B cell (primary cell): ENCODE measurements around the gene CPNE4. TPM values are rescaled to one million over a fixed set of nuclear protein-coding genes. Genes with fewer than 3 reads are reported as not detected.

Experiments
- ATAC-seq: fragments of 200-7000 bp; cut with Tn5 transposase; one replicate; pipeline ENCODE4 v1.10.0; 2021; ENCODE audit warnings: low read depth, mild to moderate bottlenecking, moderate number of reproducible peaks, moderate library complexity
- CTCF ChIA-PET: fragments of 350-600 bp; sonication (Branson Sonifier 250); formaldehyde crosslinking; loops from one replicate; lab custom pipeline; 2021; ENCODE audit warnings: antibody characterized with exemption, inconsistent platforms; lab: Charles Lee
- POLR2A ChIA-PET: fragments of 350-600 bp; sonication (Branson Sonifier 250); formaldehyde crosslinking; loops from one replicate; lab custom pipeline; 2021; ENCODE audit warnings: antibody characterized with exemption; lab: Charles Lee
- DNase-seq: peaks from one replicate; pipeline ENCODE4 v3.0.0; 2013
- H2AFZ ChIP-seq: 2 replicates; pipeline ENCODE4 v1.6.1; 2012; ENCODE audit warnings: mild to moderate bottlenecking, low read depth, low read length; ENCODE audit not compliant: insufficient read depth, poor library complexity, severe bottlenecking
- H3K27ac ChIP-seq, 2 donors: 1 replicate in 1 of 2; 2 replicates in 1 of 2; pipeline ENCODE4 v1.5.1; 2012 to 2013; ENCODE audit warnings: low read length in 2 of 2, mild to moderate bottlenecking in 2 of 2, moderate library complexity in 1 of 2
- H3K27me3 ChIP-seq, 4 experiments: fragments of 200-600 bp in 1 of 4; sonication (generic) in 1 of 4; replicated peaks in 1 of 4; 1 replicate in 2 of 4; 2 replicates in 2 of 4; pipeline versions ENCODE4 v1.6.1 to v1.7.0; 2013 to 2016; ENCODE audit warnings: low read length in 3 of 4, mild to moderate bottlenecking in 2 of 4, mixed read lengths in 1 of 4, moderate library complexity in 1 of 4; ENCODE audit not compliant: insufficient read depth in 4 of 4, control insufficient read depth in 3 of 4; ENCODE audit errors: control extremely low read depth in 1 of 4
- H3K36me3 ChIP-seq, 2 experiments: replicated peaks in 1 of 2; 1 replicate in 1 of 2; 2 replicates in 1 of 2; pipeline versions ENCODE4 v1.6.1 to v1.7.1; 2013; ENCODE audit warnings: low read length in 1 of 2; ENCODE audit not compliant: insufficient read depth in 2 of 2, control insufficient read depth in 1 of 2; ENCODE audit errors: control extremely low read depth in 1 of 2, extremely low read depth in 1 of 2
- H3K4me1 ChIP-seq, 2 donors: fragments of 200-600 bp in 1 of 2; sonication (generic) in 1 of 2; 1 replicate in 1 of 2; 2 replicates in 1 of 2; pipeline versions ENCODE4 v1.5.1 to v1.6.1; 2013 to 2017; ENCODE audit warnings: low read length in 2 of 2; ENCODE audit not compliant: control insufficient read depth in 2 of 2, insufficient read depth in 2 of 2
- H3K4me2 ChIP-seq: replicated peaks from 2 replicates; pipeline ENCODE3; 2012; ENCODE audit warnings: mild to moderate bottlenecking, low read depth, low read length; ENCODE audit not compliant: poor library complexity, severe bottlenecking
- H3K4me3 ChIP-seq, 5 experiments: fragments of 200-600 bp in 1 of 5; sonication (generic) in 1 of 5; 1 replicate in 3 of 5; 2 replicates in 2 of 5; pipeline versions ENCODE4 v1.5.1 to v1.7.0; 2011 to 2016; ENCODE audit warnings: low read length in 4 of 5, mild to moderate bottlenecking in 4 of 5, low read depth in 2 of 5, control low read depth in 1 of 5, moderate library complexity in 1 of 5; ENCODE audit not compliant: insufficient read depth in 1 of 5; ENCODE audit errors: control extremely low read depth in 1 of 5, extremely low read depth in 1 of 5
- H3K79me2 ChIP-seq: fragments of 200-600 bp; sonication (generic); one replicate; pipeline ENCODE4 v1.6.0; 2016; ENCODE audit warnings: low read length; ENCODE audit not compliant: control insufficient read depth, insufficient read depth
- H3K9ac ChIP-seq: fragments of 200-600 bp; sonication (generic); 2 replicates; pipeline ENCODE4 v1.6.1; 2017; ENCODE audit warnings: mild to moderate bottlenecking, low read length, moderate library complexity
- H3K9me3 ChIP-seq, 3 donors: one replicate each; pipeline versions ENCODE4 v1.6.1 to v1.7.1; 2013; ENCODE audit warnings: low read length in 2 of 3; ENCODE audit not compliant: control insufficient read depth in 2 of 3, insufficient read depth in 1 of 3; ENCODE audit errors: control extremely low read depth in 1 of 3
- H4K20me1 ChIP-seq: 2 replicates; pipeline ENCODE4 v1.6.0; 2012; ENCODE audit warnings: mild to moderate bottlenecking, low read length; ENCODE audit not compliant: insufficient read depth, control insufficient read depth, poor library complexity, severe bottlenecking
- H3K27ac Mint-ChIP-seq: one replicate; pipeline ENCODE4 v1.8.0; 2021; ENCODE audit warnings: mixed read lengths
- H3K27me3 Mint-ChIP-seq: one replicate; pipeline ENCODE4 v1.8.0; 2021; ENCODE audit warnings: mixed read lengths
- H3K4me1 Mint-ChIP-seq: one replicate; pipeline ENCODE4 v1.8.0; 2021; ENCODE audit warnings: mixed read lengths
- H3K4me3 Mint-ChIP-seq: one replicate; pipeline ENCODE4 v1.8.0; 2021; ENCODE audit warnings: mixed read lengths
- H3K9me3 Mint-ChIP-seq: one replicate; pipeline ENCODE4 v1.8.0; 2022; ENCODE audit warnings: mixed read lengths; ENCODE audit not compliant: insufficient read depth
- CTCF ChIP-seq: fragments of 200-600 bp; IDR thresholded peaks from one replicate; pipeline ENCODE4 v1.8.0; 2022; ENCODE audit warnings: antibody characterized with exemption, mild to moderate bottlenecking
- EZH2 ChIP-seq: IDR thresholded peaks from 2 replicates; pipeline ENCODE4 v1.6.1; 2012; ENCODE audit warnings: borderline replicate concordance, low read depth, mild to moderate bottlenecking, moderate library complexity, low read length; ENCODE audit not compliant: insufficient read depth, poor library complexity, severe bottlenecking
- WGBS: methylation state at CpG from one replicate; pipeline ENCODE4 v1.1.5; 2013; ENCODE audit warnings: missing lambda C conversion rate; ENCODE audit not compliant: insufficient coverage; 5-methylcytosine and 5-hydroxymethylcytosine counted together
- intact Hi-C: fragments of 100-400 bp; cut with micrococcal nuclease; formaldehyde crosslinking; loops from one replicate; pipeline ENCODE4 v1.10.0; 2022
- polyA plus RNA-seq: library from polyadenylated mRNA; depleted of rRNA; stranded (reverse); fragments of >200 nt; gene quantifications from 2 replicates; pipeline ENCODE4 v1.2.3, GENCODE V29; 2012
- total RNA-seq, 2 donors: library from RNA; stranded (reverse); fragments of 120-200 nt in 1 of 2; gene quantifications; 1 replicate in 1 of 2; 2 replicates in 1 of 2; pipeline versions ENCODE4 v1.2.3 to v1.2.4, GENCODE V29; 2013 to 2022

Gene CPNE4
- total and polyA plus RNA-seq, 2 donors (not counting 1 experiment from before 2014, with no cell fraction given): not detected

GRCh38 chr3:131903988-131904415 is 130.8 kb downstream of the CPNE4 start:
- TF ChIP-seq EZH2 (no peak), CTCF (no peak)
- Mint-ChIP-seq H3K27me3 (no peaks in the 10 kb centered on the region), H3K9me3 (no peaks in the 10 kb centered on the region), H3K27ac (no peak overlapping the region), H3K4me3 (no peak overlapping the region), H3K4me1 (no peaks in the 10 kb centered on the region)
- ATAC-seq: no peak
- no peaks in the 10 kb centered on the region for H4K20me1 ChIP-seq
- DNase-seq: no peak
- no peak overlapping the region for H3K9ac ChIP-seq
- no peaks in the 10 kb centered on the region for H3K4me1 ChIP-seq
- no peak overlapping the region for H3K27ac ChIP-seq
- no peaks in the 10 kb centered on the region for H3K9me3 ChIP-seq
- no peak overlapping the region for H2AFZ ChIP-seq
- no peak overlapping the region for H3K4me3 ChIP-seq
- H3K36me3 ChIP-seq: no peaks in the 10 kb centered on the region
- H3K79me2 ChIP-seq: no peaks in the 10 kb centered on the region
- 100% methylated on average over 2 of the region's 4 CpGs for WGBS
- H3K4me2 ChIP-seq: no peak overlapping the region
- intact Hi-C loops: no loop called here
- ChIA-PET POLR2A (no interaction called here), CTCF (no interaction called here)
- H3K27me3 ChIP-seq: no peaks in the 10 kb centered on the region

- ATAC-seq (no peak), DNase-seq (no peak)
- H3K4me2 ChIP-seq: no peak overlapping the region
- H3K4me3 ChIP-seq: no peak overlapping the region
- H3K27me3 Mint-ChIP-seq: no peaks in the 10 kb centered on the region
- intact Hi-C loops: no loop called here
- no peaks in the 10 kb centered on the region for H3K27me3 ChIP-seq
- H3K4me1 ChIP-seq: no peaks in the 10 kb centered on the region
- WGBS: 100% methylated on average over 1 of the region's 1 CpG
- H3K36me3 ChIP-seq: no peaks in the 10 kb centered on the region
- no peak overlapping the region for H3K27ac Mint-ChIP-seq
- no peaks in the 10 kb centered on the region for H3K9me3 Mint-ChIP-seq
- POLR2A ChIA-PET: no interaction called here
- no peak overlapping the region for H3K9ac ChIP-seq
- no peaks in the 10 kb centered on the region for H3K79me2 ChIP-seq
- H3K9me3 ChIP-seq: no peaks in the 10 kb centered on the region
- no peak overlapping the region for H2AFZ ChIP-seq
- H4K20me1 ChIP-seq: no peaks in the 10 kb centered on the region
- TF ChIP-seq CTCF: no peak
- no peak for TF ChIP-seq EZH2
- CTCF ChIA-PET: no interaction called here
- H3K4me1 Mint-ChIP-seq: no peaks in the 10 kb centered on the region
- H3K27ac ChIP-seq: no peak overlapping the region
- no peak overlapping the region for H3K4me3 Mint-ChIP-seq
Observed at GRCh38 chr3:131901686-131902085, 133.1 kb downstream of the CPNE4 start.
